Mesodermal cell (in vitro differentiated cells): ENCODE results near the gene FKBP1B.

ENCODE experiments used
- H3K27ac ChIP-seq: 2 replicates; pipeline ENCODE4 v1.7.0; 2013; ENCODE audit warnings: mild to moderate bottlenecking, low read depth, low read length, moderate library complexity; ENCODE audit not compliant: severe bottlenecking
- H3K36me3 ChIP-seq: 2 replicates; pipeline ENCODE4 v1.7.1; 2013; ENCODE audit warnings: mild to moderate bottlenecking, low read length, moderate library complexity; ENCODE audit not compliant: control insufficient read depth, insufficient read depth
- H3K4me1 ChIP-seq: one replicate; pipeline ENCODE4 v1.7.1; 2013; ENCODE audit warnings: mild to moderate bottlenecking, low read length; ENCODE audit not compliant: insufficient read depth, control insufficient read depth, poor library complexity, severe bottlenecking
- H3K4me3 ChIP-seq: 2 replicates; pipeline ENCODE4 v1.7.0; 2013; ENCODE audit warnings: low read length, control low read depth, mild to moderate bottlenecking; ENCODE audit not compliant: insufficient read depth, poor library complexity, severe bottlenecking; ENCODE audit errors: extremely low read depth
- H3K9me3 ChIP-seq: 2 replicates; pipeline ENCODE4 v1.7.1; 2013; ENCODE audit warnings: mild to moderate bottlenecking, low read length, moderate library complexity; ENCODE audit not compliant: control insufficient read depth
- WGBS, 2 experiments: methylation state at CpG; one replicate each; pipeline ENCODE4 v1.1.5; 2013; ENCODE audit warnings: missing lambda C conversion rate in 2 of 2; ENCODE audit not compliant: insufficient coverage in 2 of 2; 5-methylcytosine and 5-hydroxymethylcytosine counted together

The FKBP1B gene

DNA sequence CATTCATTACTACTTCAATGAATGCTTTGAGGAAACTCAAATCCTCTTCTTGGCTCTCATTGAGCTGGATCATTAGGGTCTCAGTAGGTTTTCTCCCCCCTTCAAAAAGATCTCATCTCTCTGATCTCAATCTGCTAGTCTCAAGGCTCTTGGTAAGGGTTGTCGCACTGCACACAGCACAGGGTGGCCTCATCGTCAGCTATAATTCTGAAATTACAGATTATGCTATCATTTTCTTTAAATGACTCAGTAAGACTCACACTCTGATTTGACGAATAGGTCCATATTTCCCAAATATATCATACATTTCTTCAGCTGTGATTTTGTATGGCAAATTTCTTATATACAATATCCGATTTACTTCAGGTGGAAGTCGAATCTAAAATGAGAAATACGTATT lies 24.3 kb downstream of the FKBP1B start:
- H3K4me3 ChIP-seq: no peak overlapping the region
- H3K27ac ChIP-seq: no peak overlapping the region
- 100% methylated on average over 1 to 2 of the region's 6 CpGs for WGBS, 2 experiments
- peaks cover 52% of the 10 kb centered on the region for H3K36me3 ChIP-seq
- peaks cover 4% of the 10 kb centered on the region for H3K4me1 ChIP-seq
- H3K9me3 ChIP-seq: no peaks in the 10 kb centered on the region

DNA sequence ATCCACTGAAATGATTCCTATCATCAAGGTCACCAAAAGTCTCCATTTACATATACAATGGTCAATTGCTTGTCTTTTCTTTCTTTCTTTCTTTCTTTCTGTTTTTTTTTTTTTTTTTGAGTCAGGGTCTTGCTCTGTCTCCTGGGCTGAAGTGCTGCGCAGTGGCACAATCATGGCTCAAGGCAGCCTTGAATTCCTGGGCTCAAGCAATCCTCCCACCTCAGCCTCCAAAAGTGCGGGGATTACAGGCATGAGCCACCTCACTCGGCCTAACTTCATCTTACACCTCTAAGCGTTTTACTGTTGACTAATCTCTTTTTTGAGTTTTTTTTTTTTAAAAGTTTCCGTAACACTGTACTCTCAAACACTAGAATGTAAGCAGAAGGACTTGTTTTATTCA lies 25.7 kb downstream of the FKBP1B start:
- H3K36me3 ChIP-seq: peaks cover 54% of the 10 kb centered on the region
- H3K4me1 ChIP-seq: peaks cover 4% of the 10 kb centered on the region
- no peak overlapping the region for H3K27ac ChIP-seq
- H3K9me3 ChIP-seq: no peaks in the 10 kb centered on the region
- 89 to 90% methylated on average over 1 to 2 of the region's 5 CpGs for WGBS, 2 experiments
- H3K4me3 ChIP-seq: peak overlapping the region; percentile 64

DNA sequence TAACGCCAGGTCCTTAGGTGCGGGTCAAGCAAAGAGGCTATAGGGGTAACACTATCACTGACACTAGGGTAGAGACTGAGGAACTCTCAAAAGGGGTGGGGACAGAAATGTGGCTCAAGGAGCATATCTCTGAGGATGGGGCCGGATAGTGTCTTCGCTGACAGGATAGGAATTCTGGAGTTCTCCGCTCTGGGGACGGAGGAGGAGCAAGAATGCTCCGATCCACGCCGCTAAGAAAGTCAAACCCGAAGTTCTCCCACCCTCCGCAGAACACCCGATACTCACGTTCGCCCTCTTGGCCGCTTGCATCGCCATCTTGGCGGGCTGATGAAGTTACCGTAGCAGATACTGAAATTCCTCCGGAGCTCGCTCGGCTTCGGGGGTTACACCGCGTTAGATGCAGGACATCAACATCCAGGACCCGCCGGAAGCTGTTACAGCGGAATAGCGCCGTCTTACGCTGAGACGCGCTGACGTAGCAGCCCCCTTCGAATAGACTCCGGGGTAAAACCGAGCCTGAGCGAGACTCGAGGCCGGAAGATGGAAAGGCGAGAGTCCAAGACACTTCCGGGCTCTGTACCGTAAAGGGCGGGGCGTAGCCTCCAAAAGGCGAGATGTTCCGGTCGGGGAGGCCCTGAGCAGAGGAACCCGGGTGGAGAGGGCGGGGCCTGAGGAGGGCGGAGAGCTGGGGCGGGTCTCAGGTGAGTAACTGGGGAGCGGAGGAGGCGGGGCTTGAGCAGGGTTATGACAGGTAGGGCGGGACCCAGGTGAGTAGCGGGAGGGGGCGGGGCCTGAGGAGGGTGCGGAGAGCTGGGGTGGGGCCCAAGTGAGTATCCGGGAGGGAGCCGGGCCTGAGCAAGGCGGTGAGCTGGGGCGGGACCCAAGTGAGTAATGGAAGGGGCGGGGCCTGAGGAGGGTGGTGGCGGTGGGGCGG lies 26.6 kb downstream of the FKBP1B start, which contains the start of gene SF3B6:
TSS of gene SF3B6 (minus strand) at position 412 of the 934 bp plus-strand sequence. CDS start at position 315, 97 bp downstream.
- peak within 1 kb of the TSS; percentile 64 for H3K4me3 ChIP-seq
- no peaks in the 10 kb centered on the region for H3K9me3 ChIP-seq
- WGBS, 2 experiments: 0 to 1% methylated on average over 50 to 57 of the region's 64 CpGs

DNA sequence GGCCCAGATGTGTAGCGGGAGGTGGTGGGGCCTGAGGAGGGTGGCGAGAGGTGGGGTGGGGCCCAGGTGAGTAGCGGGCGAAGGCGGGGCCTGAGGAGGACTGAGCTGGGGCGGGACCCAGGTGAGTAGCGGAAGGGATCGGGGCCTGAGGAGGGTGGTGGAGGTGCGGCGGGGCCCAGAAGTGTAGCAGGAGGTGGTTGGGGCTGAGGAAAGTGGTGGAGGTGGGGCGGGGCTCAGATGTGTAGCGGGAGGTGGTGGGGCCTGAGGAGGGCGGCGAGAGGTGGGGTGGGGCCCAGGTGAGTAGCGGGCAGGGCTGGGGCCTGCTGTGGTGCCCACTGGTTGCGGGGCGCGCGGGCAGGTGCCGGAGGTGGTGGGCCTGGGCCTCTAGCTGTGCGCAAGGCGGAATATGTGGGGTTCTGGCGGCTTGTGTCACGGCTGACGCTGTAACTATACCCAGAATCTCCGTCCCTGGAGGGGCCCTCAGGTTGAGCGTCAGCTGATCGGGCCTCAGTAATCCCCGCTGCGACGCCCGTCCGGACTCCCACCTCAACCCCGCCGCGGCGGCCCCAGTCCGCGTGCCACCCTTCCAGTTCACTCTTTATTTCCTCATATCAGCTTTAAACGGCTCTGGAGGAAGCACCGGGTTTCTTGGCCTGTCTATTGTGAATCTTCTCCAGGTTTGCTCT lies 27.5 kb downstream of the FKBP1B start:
- Histone ChIP-seq H3K4me3 (peak overlapping the region; percentile 64), H3K9me3 (no peaks in the 10 kb centered on the region), H3K4me1 (peaks cover 4% of the 10 kb centered on the region), H3K36me3 (peaks cover 57% of the 10 kb centered on the region), H3K27ac (peak overlapping the region; percentile 41)
- 45 to 51% methylated on average over 32 to 38 of the region's 41 CpGs for WGBS, 2 experiments

More for the DNA sequence above, 26.6 kb downstream of the FKBP1B start, which contains the start of gene SF3B6:
- peaks cover 4% of the 10 kb centered on the region for H3K4me1 ChIP-seq
- H3K36me3 ChIP-seq: peaks cover 59% of the 10 kb centered on the region
- peak within 1 kb of the TSS; percentile 86 for H3K27ac ChIP-seq

DNA sequence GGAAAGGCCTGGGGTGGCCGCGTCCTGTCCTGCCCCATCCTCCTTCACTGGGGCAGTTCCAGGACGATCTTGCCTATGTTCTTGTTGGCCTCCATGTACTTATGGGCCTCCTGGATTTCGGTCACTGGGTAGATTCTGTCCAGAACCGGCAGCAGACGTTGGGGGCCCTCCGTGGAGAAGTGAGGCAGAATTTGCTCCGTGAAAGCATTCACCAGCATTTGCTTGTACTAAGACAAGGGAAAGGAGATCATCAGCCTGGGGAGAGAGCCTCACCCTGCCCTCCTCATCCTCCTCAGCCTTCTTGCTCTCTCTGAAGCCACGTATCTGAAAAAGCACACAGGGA lies 28.0 kb downstream of the FKBP1B start:
- H3K36me3 ChIP-seq: peaks cover 57% of the 10 kb centered on the region
- 75 to 77% methylated on average over 8 of the region's 9 CpGs for WGBS, 2 experiments
- H3K27ac ChIP-seq: peak overlapping the region; percentile 41
- peak overlapping the region; percentile 5 for H3K4me3 ChIP-seq
- H3K4me1 ChIP-seq: peaks cover 4% of the 10 kb centered on the region
- H3K9me3 ChIP-seq: no peaks in the 10 kb centered on the region

DNA sequence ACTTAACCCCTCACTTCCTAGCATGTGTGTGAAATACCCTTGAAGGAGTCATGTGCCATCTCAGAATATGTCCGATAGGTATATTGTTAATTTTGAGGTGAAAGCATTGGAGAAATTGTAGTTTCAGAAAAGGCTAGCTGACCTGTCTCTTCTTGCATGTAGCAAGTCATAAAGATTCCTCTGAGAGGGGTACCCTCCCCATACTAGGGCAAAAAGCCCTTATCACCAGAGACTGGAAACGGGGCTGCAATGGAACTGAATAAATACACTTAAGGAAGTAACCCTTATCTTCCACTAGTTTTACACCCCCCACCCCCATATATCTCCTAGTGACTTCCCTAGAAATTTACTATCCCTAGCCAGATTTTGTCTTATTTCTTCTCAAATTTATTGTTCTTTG lies 28.3 kb downstream of the FKBP1B start:
- Histone ChIP-seq H3K4me1 (peaks cover 4% of the 10 kb centered on the region), H3K9me3 (no peaks in the 10 kb centered on the region), H3K27ac (no peak overlapping the region), H3K4me3 (peak overlapping the region; percentile 5), H3K36me3 (peaks cover 57% of the 10 kb centered on the region)
- WGBS, 2 experiments: 80% methylated on average over 1 of the region's 2 CpGs; no CpG with 5 or more reads in 1 of the 2 experiments

DNA sequence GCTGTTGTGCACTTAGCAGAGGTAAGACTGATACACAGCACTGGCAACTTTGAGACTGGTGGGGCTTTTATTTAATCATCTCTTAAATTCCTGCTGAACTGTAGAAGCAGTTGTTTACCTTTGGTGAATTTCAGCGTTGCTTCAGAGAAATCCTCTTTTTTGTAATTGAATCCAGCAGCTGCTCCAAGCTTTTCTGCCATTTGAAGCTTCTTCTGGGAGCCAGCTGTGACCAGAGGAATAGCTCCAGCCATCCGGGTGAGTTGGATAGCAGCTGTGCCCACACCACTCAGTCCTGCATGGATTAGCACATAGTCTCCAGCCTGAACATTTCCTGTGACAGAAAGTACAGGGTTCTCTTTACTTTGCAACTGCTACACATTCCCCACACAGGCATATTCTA lies 31.2 kb downstream of the FKBP1B start:
- H3K27ac ChIP-seq: no peak overlapping the region
- H3K9me3 ChIP-seq: no peaks in the 10 kb centered on the region
- peaks cover 50% of the 10 kb centered on the region for H3K36me3 ChIP-seq
- H3K4me1 ChIP-seq: no peaks in the 10 kb centered on the region
- 87 to 100% methylated on average over 2 of the region's 2 CpGs for WGBS, 2 experiments
- no peak overlapping the region for H3K4me3 ChIP-seq

DNA sequence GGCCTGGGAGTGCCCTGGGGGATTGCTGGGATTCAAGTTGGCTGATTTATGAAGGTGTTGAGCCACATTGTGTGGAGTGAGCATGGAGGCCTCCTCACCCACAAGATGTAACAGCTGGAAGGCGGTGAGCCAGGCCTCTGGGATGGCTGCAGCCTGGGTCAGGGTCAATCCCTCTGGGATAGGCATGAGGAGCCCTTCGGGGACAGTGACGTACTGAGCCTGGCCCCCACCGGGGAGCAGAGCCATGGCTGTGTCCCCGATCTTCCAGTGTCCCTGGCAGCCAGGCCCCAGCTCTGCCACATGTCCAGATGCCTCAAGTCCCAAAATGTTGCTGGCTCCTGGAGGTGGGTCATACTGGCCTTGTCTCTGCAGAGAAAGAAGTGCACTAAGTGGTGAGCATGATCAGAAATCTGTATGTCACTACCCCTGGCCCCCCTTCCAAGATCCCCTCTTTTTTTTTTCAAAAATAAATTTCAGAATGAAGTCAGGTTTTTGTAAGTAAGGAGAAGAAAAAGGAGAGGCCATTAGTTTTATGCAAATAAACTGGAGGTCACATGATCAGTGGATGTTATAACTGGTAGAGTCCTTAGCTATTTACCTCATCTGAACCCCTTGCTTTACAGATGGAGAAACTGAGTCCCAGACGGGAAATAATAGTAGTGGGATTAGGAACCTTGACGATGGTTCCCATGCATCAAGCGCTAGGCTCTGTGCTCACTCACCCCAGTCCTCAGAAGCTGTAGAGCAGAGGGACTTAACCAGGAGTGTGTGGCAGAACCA lies 33.4 kb downstream of the FKBP1B start:
- H3K9me3 ChIP-seq: no peaks in the 10 kb centered on the region
- peak overlapping the region; percentile 99 for H3K27ac ChIP-seq
- peaks cover 49% of the 10 kb centered on the region for H3K36me3 ChIP-seq
- WGBS, 2 experiments: 93 to 97% methylated on average over 7 of the region's 8 CpGs
- peak overlapping the region; percentile 63 for H3K4me3 ChIP-seq
- no peaks in the 10 kb centered on the region for H3K4me1 ChIP-seq

DNA sequence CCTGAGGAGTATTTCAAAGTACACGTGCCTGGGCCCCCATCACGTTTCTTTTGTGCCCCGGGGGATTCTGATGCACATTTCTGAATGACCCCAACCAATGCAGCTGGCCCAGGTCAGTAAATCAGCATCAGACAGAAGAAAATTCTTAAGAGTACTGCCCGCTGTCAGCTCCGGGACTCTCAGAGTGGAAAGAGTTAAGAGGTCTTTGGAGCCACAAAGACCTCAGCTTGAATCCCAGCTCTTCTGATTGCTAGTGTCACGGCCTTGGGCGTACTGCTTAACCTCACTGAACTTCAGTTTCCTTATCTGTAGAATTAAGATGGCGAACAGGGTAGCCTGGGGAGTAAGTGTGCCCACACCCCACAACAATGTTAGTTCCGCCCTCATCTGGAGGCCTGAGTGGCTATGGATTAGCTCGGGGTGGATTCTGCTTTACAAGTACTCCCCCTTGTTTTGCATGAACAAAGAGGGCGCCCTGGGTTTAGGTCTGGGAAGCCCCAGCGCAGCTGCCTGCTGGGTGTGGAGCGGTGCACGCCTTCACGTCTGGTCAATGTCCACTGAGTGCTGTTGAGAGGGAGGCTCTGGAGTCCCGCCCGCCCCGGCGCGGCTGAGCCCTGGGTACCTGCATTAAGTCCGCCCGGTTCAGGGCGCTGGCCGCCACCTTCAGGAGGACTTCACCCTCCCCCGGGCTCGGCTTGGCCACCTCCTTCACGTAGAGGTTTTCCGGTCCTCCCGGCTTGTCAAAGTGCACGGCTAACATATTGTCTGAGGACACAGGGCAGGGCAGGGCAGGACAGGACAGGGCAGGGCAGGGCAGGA lies 34.2 kb downstream of the FKBP1B start:
- Histone ChIP-seq H3K36me3 (peaks cover 43% of the 10 kb centered on the region), H3K4me3 (peak overlapping the region; percentile 63), H3K4me1 (no peaks in the 10 kb centered on the region), H3K27ac (peak overlapping the region; percentile 99), H3K9me3 (no peaks in the 10 kb centered on the region)
- WGBS, 2 experiments: 6 to 9% methylated on average over 21 to 24 of the region's 30 CpGs
